Endothelial cell of umbilical vein (primary cell): ENCODE data around the gene SPSB1. TPM values are rescaled to one million over a fixed set of nuclear protein-coding genes. Genes with fewer than 3 reads are reported as not detected.

Source experiments
- BruUV-seq: library from RNA; stranded (reverse); fragments of 400-500 nt; replicated peaks from 2 replicates; lab custom pipeline; 2021; lab: Mats Ljungman, UMichigan
- CTCF ChIA-PET: fragments of 300-600, 350-600 bp; sonication (Branson Sonifier 250); formaldehyde crosslinking; loops from one replicate; lab custom pipeline; 2021; ENCODE audit warnings: antibody characterized with exemption, inconsistent platforms; lab: Charles Lee
- POLR2A ChIA-PET: fragments of 300-600, 350-600 bp; sonication (Branson Sonifier 250); formaldehyde crosslinking; loops from one replicate; lab custom pipeline; 2021; ENCODE audit warnings: antibody characterized with exemption, inconsistent platforms; lab: Charles Lee
- DNase-seq: peaks from one replicate; pipeline ENCODE4 v3.0.0-alpha.2; 2011; ENCODE audit warnings: low read depth, low spot score
- FAIRE-seq: peaks from 2 replicates; lab custom pipeline; 2011; peaks lifted over from hg19 to GRCh38; lab: Jason Lieb, UNC
- H2AFZ ChIP-seq: 2 replicates; pipeline ENCODE4 v1.6.0; 2012; ENCODE audit warnings: low read depth, low read length, control low read depth, inconsistent platforms
- H3K27ac ChIP-seq: 2 replicates; pipeline ENCODE4 v1.5.1; 2011; ENCODE audit warnings: low read depth, mild to moderate bottlenecking, control low read depth, low read length, moderate library complexity; ENCODE audit not compliant: insufficient read depth
- H3K27me3 ChIP-seq, 2 experiments: 2 replicates each; pipeline versions ENCODE4 v1.6.0 to v1.6.1; 2011; ENCODE audit warnings: low read length in 2 of 2, mixed read lengths in 1 of 2; ENCODE audit not compliant: control insufficient read depth in 2 of 2, insufficient read depth in 2 of 2
- H3K36me3 ChIP-seq, 2 experiments: 2 replicates in 1 of 2; 3 replicates in 1 of 2; pipeline ENCODE4 v1.5.1; 2011; ENCODE audit warnings: low read length in 2 of 2, mild to moderate bottlenecking in 1 of 2, moderate library complexity in 1 of 2; ENCODE audit not compliant: control insufficient read depth in 2 of 2, insufficient read depth in 2 of 2; ENCODE audit errors: extremely low read depth in 1 of 2
- H3K4me1 ChIP-seq: 3 replicates; pipeline ENCODE4 v1.5.1; 2011; ENCODE audit warnings: mild to moderate bottlenecking, low read length; ENCODE audit not compliant: control insufficient read depth, insufficient read depth; ENCODE audit errors: extremely low read depth
- H3K4me2 ChIP-seq: 2 replicates; pipeline ENCODE4 v1.6.1; 2011; ENCODE audit warnings: low read length, control low read depth, mixed read lengths; ENCODE audit not compliant: insufficient read depth
- H3K4me3 ChIP-seq, 3 experiments: fragments of 200-600 bp in 1 of 3; sonication (generic), shearing (Covaris generic) in 1 of 3; replicated peaks in 1 of 3; 2 replicates each; pipeline ENCODE4 v1.5.1; 2011 to 2016; ENCODE audit warnings: control low read depth in 3 of 3, low read length in 3 of 3, mild to moderate bottlenecking in 2 of 3, inconsistent platforms in 1 of 3, low read depth in 1 of 3, moderate library complexity in 1 of 3; ENCODE audit not compliant: insufficient read depth in 1 of 3
- H3K79me2 ChIP-seq: 2 replicates; pipeline ENCODE4 v1.6.0; 2012; ENCODE audit warnings: low read length, inconsistent platforms; ENCODE audit not compliant: control insufficient read depth, insufficient read depth
- H3K9ac ChIP-seq: replicated peaks from 2 replicates; pipeline ENCODE3; 2011; ENCODE audit warnings: low read length, control low read depth; ENCODE audit not compliant: insufficient read depth; ENCODE audit errors: extremely low read depth
- H3K9me1 ChIP-seq: replicated peaks from 3 replicates; pipeline ENCODE4 v1.6.0; 2011; ENCODE audit warnings: mild to moderate bottlenecking, low read length; ENCODE audit not compliant: control insufficient read depth, insufficient read depth; ENCODE audit errors: extremely low read depth
- H3K9me3 ChIP-seq: replicated peaks from 2 replicates; pipeline ENCODE4 v1.5.1; 2012; ENCODE audit warnings: low read length, inconsistent platforms; ENCODE audit not compliant: control insufficient read depth, insufficient read depth
- H4K20me1 ChIP-seq: replicated peaks from 2 replicates; pipeline ENCODE3; 2011; ENCODE audit warnings: mild to moderate bottlenecking, low read length; ENCODE audit not compliant: control insufficient read depth, insufficient read depth; ENCODE audit errors: extremely low read depth
- CTCF ChIP-seq, 2 donors: IDR thresholded peaks; 1 replicate in 1 of 2; 2 replicates in 1 of 2; pipeline ENCODE4 v1.5.1; 2011; ENCODE audit warnings: low read length in 2 of 2, mild to moderate bottlenecking in 2 of 2, moderate library complexity in 2 of 2, control low read depth in 1 of 2, inconsistent platforms in 1 of 2, low read depth in 1 of 2; ENCODE audit not compliant: insufficient read depth in 1 of 2; ENCODE audit errors: extremely low read depth in 1 of 2
- FOS ChIP-seq: IDR thresholded peaks from 2 replicates; pipeline ENCODE4 v1.6.1; 2011; ENCODE audit warnings: mild to moderate bottlenecking, low read length, moderate library complexity, borderline replicate concordance; ENCODE audit not compliant: insufficient read depth
- GATA2 ChIP-seq: IDR thresholded peaks from 2 replicates; pipeline ENCODE4 v1.7.0; 2011; ENCODE audit warnings: low read depth, mild to moderate bottlenecking, moderate library complexity, mixed read lengths, low read length; ENCODE audit not compliant: insufficient read length, insufficient read depth
- JUN ChIP-seq: IDR thresholded peaks from 2 replicates; pipeline ENCODE4 v1.6.1; 2011; ENCODE audit warnings: borderline replicate concordance, low read depth; ENCODE audit not compliant: insufficient read length, insufficient read depth
- POLR2A ChIP-seq: IDR thresholded peaks from 2 replicates; pipeline ENCODE4 v1.6.1; 2012; ENCODE audit warnings: low read depth, mild to moderate bottlenecking, control low read depth, low read length
- POLR2AphosphoS5 ChIP-seq: IDR thresholded peaks from 2 replicates; pipeline ENCODE4 v1.6.1; 2012; ENCODE audit warnings: low read depth, mild to moderate bottlenecking, control low read depth, low read length, moderate library complexity; ENCODE audit not compliant: insufficient read depth
- dilution Hi-C: fragments of 300-500 bp; cut with MboI; formaldehyde crosslinking; loops from one replicate; pipeline ENCODE4 v1.15.0; 2019; ENCODE audit warnings: low sequenced_read_pairs; ENCODE audit not compliant: extremely low pct_ligation_motif_present
- intact Hi-C: fragments of 100-400 bp; cut with micrococcal nuclease; formaldehyde crosslinking; loops from one replicate; pipeline ENCODE4 v1.10.0; 2022
- polyA plus RNA-seq, 4 experiments: library from polyadenylated mRNA; depleted of rRNA in 3 of 4; stranded (reverse) in 3 of 4; unstranded in 1 of 4; fragments of >200 nt; gene quantifications; 2 replicates each; pipeline versions ENCODE4 v1.2.1 to v1.2.3, GENCODE V29; 2011 to 2012; ENCODE audit warnings: missing spikeins in 1 of 4
- total RNA-seq: library from RNA; stranded (reverse); gene quantifications from 2 replicates; pipeline ENCODE4 v1.2.3, GENCODE V29; 2021

SPSB1 gene
- total and polyA plus RNA-seq, 2 donors (not counting 3 experiments of a cell fraction or from before 2014, with no cell fraction given): 41.9 to 61.2 TPM

DNA sequence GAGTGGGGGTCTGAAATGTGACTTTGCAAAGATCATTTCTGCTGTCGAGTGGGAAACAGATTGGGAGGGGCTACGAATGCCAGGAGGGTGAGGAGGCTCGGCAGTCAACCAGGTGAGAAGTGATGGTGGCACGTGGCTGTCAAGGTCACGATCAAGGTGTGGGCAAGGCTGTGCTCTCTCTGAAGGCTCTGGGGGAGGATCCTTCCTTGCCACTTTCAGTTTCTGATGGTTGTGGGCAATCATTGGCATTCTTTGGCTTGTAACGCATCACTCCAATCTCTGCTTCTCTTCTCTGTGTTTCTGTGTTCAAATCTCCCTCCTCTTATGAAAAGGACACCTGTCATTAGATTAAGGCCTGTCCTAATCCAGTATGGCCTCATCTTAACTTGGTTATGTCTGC lies 6.1 kb upstream of the SPSB1 start:
- POLR2A ChIA-PET: no interaction called here
- H3K27ac ChIP-seq: no peak overlapping the region
- H4K20me1 ChIP-seq: no peaks in the 10 kb centered on the region
- no peaks in the 10 kb centered on the region for H3K36me3 ChIP-seq
- no peak overlapping the region for H3K4me2 ChIP-seq
- no TSS peak for BruUV-seq
- no peaks in the 10 kb centered on the region for H3K9me3 ChIP-seq
- H3K9me1 ChIP-seq: no peaks in the 10 kb centered on the region
- TF ChIP-seq POLR2AphosphoS5 (no peak), CTCF (IDR thresholded peaks at IDR 0.05; ENCODE audit: extremely low read depth in 1 of 2, insufficient read depth in 1 of 2, low read depth in 1 of 2, low read length in 2 of 2) (no peak), JUN (no peak), FOS (no peak), GATA2 (no peak), POLR2A (no peak)
- FAIRE-seq: no peak
- no peak overlapping the region for H3K9ac ChIP-seq
- peaks cover 3% of the 10 kb centered on the region for H3K4me1 ChIP-seq
- no peaks in the 10 kb centered on the region for H3K79me2 ChIP-seq
- H3K27me3 ChIP-seq: no peaks in the 10 kb centered on the region
- DNase-seq: no peak
- no peak overlapping the region for H2AFZ ChIP-seq
- CTCF ChIA-PET: interaction anchor here (1.7 to 6.2 kb wide), 2 partner anchors 169 to 204 kb away, joined by 6 to 317 read pairs; no protein-coding TSS in a partner anchor
- intact Hi-C loops: no loop called here
- no peak overlapping the region for H3K4me3 ChIP-seq
- dilution Hi-C loops: no loop called here
